CD8-positive, alpha-beta memory T cell (primary cell): ENCODE results near the gene TBX18. TPM values are rescaled to one million over a fixed set of nuclear protein-coding genes. Genes with fewer than 3 reads are reported as not detected.
A peak's percentile ranks its signal among the peaks of the same experiment; 100 is the strongest.

Source experiments
- CTCF ChIA-PET: fragments of 350-600 bp; sonication (Branson Sonifier 250); formaldehyde crosslinking; loops from one replicate; lab custom pipeline; 2021; ENCODE audit warnings: antibody characterized with exemption; lab: Charles Lee
- POLR2A ChIA-PET: fragments of 350-600 bp; sonication (Branson Sonifier 250); formaldehyde crosslinking; loops from one replicate; lab custom pipeline; 2021; ENCODE audit warnings: antibody characterized with exemption; lab: Charles Lee
- DNase-seq, 5 donors: peaks; one replicate each; pipeline versions ENCODE4 v3.0.0 to v3.0.0-alpha.2; 2020 to 2022; ENCODE audit warnings: mixed read lengths in 1 of 5
- H3K27ac ChIP-seq: one replicate; pipeline ENCODE4 v1.7.0; 2013; ENCODE audit warnings: low read depth, mild to moderate bottlenecking, low read length, moderate library complexity
- H3K27me3 ChIP-seq: 2 replicates; pipeline ENCODE4 v1.7.0; 2013; ENCODE audit warnings: low read length, mild to moderate bottlenecking; ENCODE audit not compliant: insufficient read depth, poor library complexity, severe bottlenecking
- H3K36me3 ChIP-seq: 2 replicates; pipeline ENCODE4 v1.7.0; 2013; ENCODE audit warnings: mild to moderate bottlenecking, low read length, moderate library complexity; ENCODE audit not compliant: insufficient read depth
- H3K4me1 ChIP-seq: 2 replicates; pipeline ENCODE4 v1.7.0; 2013; ENCODE audit warnings: mild to moderate bottlenecking, low read length, moderate library complexity; ENCODE audit not compliant: insufficient read depth
- H3K4me3 ChIP-seq: 2 replicates; pipeline ENCODE4 v1.7.0; 2013; ENCODE audit warnings: mild to moderate bottlenecking, low read length
- H3K9me3 ChIP-seq: 2 replicates; pipeline ENCODE4 v1.7.0; 2013; ENCODE audit warnings: mild to moderate bottlenecking, low read length
- H3K27ac Mint-ChIP-seq, 8 donors: one replicate each; pipeline ENCODE4 v1.8.0; 2020 to 2021; ENCODE audit warnings: mixed read lengths in 8 of 8, mild to moderate bottlenecking in 6 of 8, inconsistent platforms in 3 of 8, moderate library complexity in 3 of 8
- H3K27me3 Mint-ChIP-seq, 2 donors: one replicate each; pipeline ENCODE4 v1.8.0; 2020 to 2021; ENCODE audit warnings: mixed read lengths in 2 of 2, mild to moderate bottlenecking in 1 of 2, moderate library complexity in 1 of 2
- H3K36me3 Mint-ChIP-seq, 3 donors: one replicate each; pipeline ENCODE4 v1.8.0; 2020 to 2021; ENCODE audit warnings: mixed read lengths in 3 of 3, inconsistent platforms in 1 of 3, mild to moderate bottlenecking in 1 of 3
- H3K4me1 Mint-ChIP-seq, 3 donors: one replicate each; pipeline ENCODE4 v1.8.0; 2020 to 2021; ENCODE audit warnings: mixed read lengths in 3 of 3, inconsistent platforms in 1 of 3, mild to moderate bottlenecking in 1 of 3
- H3K4me3 Mint-ChIP-seq, 7 donors: one replicate each; pipeline ENCODE4 v1.8.0; 2020 to 2021; ENCODE audit warnings: mixed read lengths in 7 of 7, mild to moderate bottlenecking in 6 of 7, moderate library complexity in 4 of 7, inconsistent platforms in 2 of 7
- H3K9me3 Mint-ChIP-seq, 5 donors: one replicate each; pipeline ENCODE4 v1.8.0; 2020 to 2022; ENCODE audit warnings: mixed read lengths in 5 of 5, mild to moderate bottlenecking in 3 of 5, moderate library complexity in 2 of 5, inconsistent platforms in 1 of 5
- polyA plus RNA-seq: library from polyadenylated mRNA; unstranded; fragments of 300-500 nt; fragmentation: Illumina TruSeq; gene quantifications from one replicate; pipeline ENCODE4 v1.2.3, GENCODE V29; 2021
- total RNA-seq, 2 experiments: library from RNA; stranded (reverse); gene quantifications; one replicate each; pipeline ENCODE4 v1.2.3, GENCODE V29; 2021

The TBX18 gene
- total and polyA plus RNA-seq, 3 experiments from 2014 or later, result not detected

DNA sequence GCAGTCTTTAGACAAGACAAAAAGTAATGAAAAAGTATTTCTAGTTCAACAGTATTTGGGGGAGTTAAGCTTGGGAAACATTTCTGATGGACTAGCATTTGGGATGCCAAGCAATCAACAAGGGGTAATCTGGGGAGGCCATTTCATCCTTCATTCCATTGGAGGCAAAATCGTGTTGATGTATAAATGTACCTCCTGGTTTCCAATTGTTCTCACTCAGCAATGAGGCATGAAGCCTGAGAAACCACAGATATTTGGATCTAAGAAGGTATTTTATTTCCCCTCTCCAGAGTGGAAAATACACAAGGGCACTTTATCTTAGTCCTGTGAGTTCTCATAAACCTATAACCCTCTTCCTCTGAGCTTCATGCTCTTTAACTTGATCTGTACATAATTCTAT is 68.2 kb downstream of the TBX18 start:
- Histone ChIP-seq H3K27me3 (no peaks in the 10 kb centered on the region), H3K4me3 (no peak overlapping the region), H3K4me1 (no peaks in the 10 kb centered on the region), H3K27ac (no peak overlapping the region), H3K36me3 (no peaks in the 10 kb centered on the region), H3K9me3 (no peaks in the 10 kb centered on the region)
- H3K9me3 Mint-ChIP-seq, result peaks cover 0 to 10% (median 7%) of the 10 kb centered on the region in 5 donors
- H3K27me3 Mint-ChIP-seq, result no peaks in the 10 kb centered on the region
- H3K36me3 Mint-ChIP-seq, result no peaks in the 10 kb centered on the region
- DNase-seq, result no peak
- POLR2A ChIA-PET, result no interaction called here
- no peak overlapping the region for H3K4me3 Mint-ChIP-seq
- H3K27ac Mint-ChIP-seq, result no peak overlapping the region
- no peaks in the 10 kb centered on the region for H3K4me1 Mint-ChIP-seq
- CTCF ChIA-PET, result no interaction called here

DNA sequence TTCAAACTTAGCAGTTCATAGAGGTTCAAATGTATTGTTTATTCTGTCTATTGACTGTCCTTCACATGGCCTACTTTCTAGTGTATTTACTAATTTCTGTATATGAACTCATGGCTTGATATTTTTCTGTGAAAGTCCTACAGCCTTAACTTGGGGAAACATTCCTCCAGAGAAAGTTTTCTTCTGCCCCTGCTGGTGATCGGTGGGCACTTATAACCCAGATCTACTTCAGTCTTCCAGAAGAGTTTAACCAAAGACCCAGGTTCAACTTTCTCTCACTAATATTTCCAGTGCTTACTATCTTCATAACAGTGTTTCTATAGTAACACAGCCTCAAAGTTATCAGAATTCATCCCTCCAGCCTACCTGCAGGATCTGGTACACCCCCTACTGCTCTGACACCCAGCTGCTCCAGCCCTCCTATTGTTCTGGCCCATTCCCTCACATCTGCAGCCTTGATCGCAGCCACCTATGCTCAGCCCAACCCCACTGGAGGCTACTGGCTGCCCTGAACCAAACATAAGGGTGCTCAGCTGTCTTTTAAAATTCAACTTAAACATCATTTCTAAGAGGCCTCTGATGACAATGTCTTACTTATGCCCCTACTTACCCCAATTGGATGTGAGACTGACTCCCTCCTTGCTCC is 72.3 kb downstream of the TBX18 start:
- Histone ChIP-seq H3K4me1 (no peaks in the 10 kb centered on the region), H3K27ac (no peak overlapping the region), H3K36me3 (no peaks in the 10 kb centered on the region), H3K27me3 (no peaks in the 10 kb centered on the region), H3K4me3 (no peak overlapping the region), H3K9me3 (no peaks in the 10 kb centered on the region)
- Mint-ChIP-seq H3K27me3 (no peaks in the 10 kb centered on the region), H3K4me3 (no peak overlapping the region), H3K9me3 (peaks cover 0 to 6% (median 4%) of the 10 kb centered on the region in 5 donors), H3K27ac (no peak overlapping the region), H3K4me1 (no peaks in the 10 kb centered on the region), H3K36me3 (no peaks in the 10 kb centered on the region)
- DNase-seq, result no peak
- CTCF ChIA-PET, result no interaction called here
- POLR2A ChIA-PET, result no interaction called here

DNA sequence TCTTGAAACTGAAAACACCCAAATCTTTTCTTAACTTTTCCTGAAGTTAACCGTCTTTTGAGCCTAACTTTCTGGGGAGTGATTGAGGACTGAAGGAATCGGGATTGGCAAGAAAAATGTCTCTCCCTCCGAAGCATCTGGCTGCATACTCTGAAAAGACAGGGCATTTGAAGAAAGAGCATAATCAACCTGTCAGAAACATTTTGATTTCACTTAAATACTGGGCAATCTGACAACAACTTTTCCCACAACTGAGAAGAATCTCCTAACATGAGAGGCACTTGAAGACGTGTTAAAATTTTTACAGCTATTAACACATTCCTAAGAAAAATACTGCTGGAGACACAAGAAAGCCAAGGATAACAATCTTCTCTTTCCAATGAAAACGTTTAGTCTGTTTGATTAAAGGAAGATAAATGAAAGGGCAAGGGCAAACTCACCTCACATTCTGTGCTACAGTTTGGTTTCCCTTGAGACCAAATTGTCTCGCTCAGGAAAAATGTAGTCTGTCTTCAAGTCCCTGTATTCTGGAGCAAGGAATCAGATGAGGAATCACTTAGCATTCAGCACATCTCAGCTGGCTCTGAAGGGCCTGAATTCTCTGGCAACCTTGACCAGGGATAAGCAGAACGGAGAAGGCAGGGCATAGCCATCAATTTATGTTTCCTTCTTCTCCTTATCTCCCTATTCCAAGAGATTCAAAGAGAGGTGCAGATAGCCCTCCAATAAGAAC is 76.1 kb downstream of the TBX18 start:
- Mint-ChIP-seq H3K36me3 (no peaks in the 10 kb centered on the region), H3K27ac (no peak overlapping the region), H3K27me3 (no peaks in the 10 kb centered on the region), H3K4me3 (no peak overlapping the region), H3K9me3 (peaks cover 0 to 6% (median 3%) of the 10 kb centered on the region in 5 donors), H3K4me1 (no peaks in the 10 kb centered on the region)
- H3K27me3 ChIP-seq, result no peaks in the 10 kb centered on the region
- H3K9me3 ChIP-seq, result no peaks in the 10 kb centered on the region
- ChIA-PET CTCF (no interaction called here), POLR2A (no interaction called here)
- H3K4me1 ChIP-seq, result no peaks in the 10 kb centered on the region
- H3K4me3 ChIP-seq, result no peak overlapping the region
- no peak for DNase-seq
- no peaks in the 10 kb centered on the region for H3K36me3 ChIP-seq
- no peak overlapping the region for H3K27ac ChIP-seq

DNA sequence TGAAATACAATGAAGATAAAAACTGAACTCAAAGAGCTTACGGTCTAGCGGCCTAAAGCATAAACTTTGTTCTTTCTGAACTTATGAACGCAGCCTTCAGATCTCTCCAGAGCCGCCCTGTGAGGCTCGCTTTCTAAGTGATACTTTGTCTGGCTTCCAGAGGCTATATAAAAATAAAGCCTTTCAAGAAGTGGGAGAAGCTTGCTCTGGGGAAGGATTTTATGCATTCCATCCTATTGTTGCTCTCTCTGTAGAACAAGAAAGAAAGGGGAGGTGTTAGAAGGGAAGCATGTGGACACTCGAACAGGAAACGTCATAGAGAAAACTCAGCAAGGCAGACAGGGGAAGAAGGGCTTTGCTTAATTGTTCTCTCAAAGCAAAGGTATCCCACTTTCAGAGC is 77.0 kb downstream of the TBX18 start:
- Histone ChIP-seq H3K27me3 (no peaks in the 10 kb centered on the region), H3K27ac (no peak overlapping the region), H3K4me1 (no peaks in the 10 kb centered on the region), H3K9me3 (no peaks in the 10 kb centered on the region), H3K36me3 (no peaks in the 10 kb centered on the region), H3K4me3 (no peak overlapping the region)
- POLR2A ChIA-PET, result no interaction called here
- H3K9me3 Mint-ChIP-seq, result peaks cover 0 to 6% (median 3%) of the 10 kb centered on the region in 5 donors
- H3K36me3 Mint-ChIP-seq, result no peaks in the 10 kb centered on the region
- no peaks in the 10 kb centered on the region for H3K4me1 Mint-ChIP-seq
- H3K27me3 Mint-ChIP-seq, result no peaks in the 10 kb centered on the region
- no peak overlapping the region for H3K4me3 Mint-ChIP-seq
- CTCF ChIA-PET, result no interaction called here
- H3K27ac Mint-ChIP-seq, result no peak overlapping the region
- no peak for DNase-seq

DNA sequence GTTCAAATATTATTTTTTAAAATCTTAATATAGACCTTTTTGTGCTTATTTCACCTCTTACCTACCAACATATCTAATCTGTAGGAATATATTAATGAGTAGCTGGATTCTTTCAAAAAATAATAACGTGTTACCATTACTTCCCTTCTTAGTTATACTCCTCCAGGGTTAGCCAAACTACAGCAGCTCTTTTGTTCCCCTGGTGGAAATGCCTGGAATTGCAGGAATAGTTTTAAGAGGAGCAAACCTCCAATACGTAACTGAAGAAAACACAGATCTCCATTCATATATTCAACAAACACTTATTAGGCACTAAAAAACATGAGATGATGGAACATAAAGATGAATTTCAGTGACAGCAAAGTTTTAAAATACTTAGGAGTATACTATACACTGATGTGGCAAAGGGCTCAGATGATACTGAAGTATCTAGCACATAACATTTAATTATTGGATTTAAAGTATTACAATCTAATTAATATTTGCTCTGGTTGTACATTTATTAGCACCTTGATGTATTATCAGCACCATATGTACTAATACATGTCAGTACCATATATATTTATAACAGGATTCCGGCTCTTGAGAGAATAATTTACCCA is 78.3 kb downstream of the TBX18 start:
- Mint-ChIP-seq H3K4me1 (no peaks in the 10 kb centered on the region), H3K36me3 (no peaks in the 10 kb centered on the region), H3K9me3 (peaks cover 0 to 3% (median 0%) of the 10 kb centered on the region in 5 donors), H3K27me3 (no peaks in the 10 kb centered on the region), H3K27ac (no peak overlapping the region), H3K4me3 (no peak overlapping the region)
- Histone ChIP-seq H3K4me1 (no peaks in the 10 kb centered on the region), H3K9me3 (no peaks in the 10 kb centered on the region), H3K36me3 (no peaks in the 10 kb centered on the region), H3K27ac (no peak overlapping the region), H3K4me3 (no peak overlapping the region), H3K27me3 (no peaks in the 10 kb centered on the region)
- CTCF ChIA-PET, result no interaction called here
- no peak for DNase-seq
- POLR2A ChIA-PET, result no interaction called here

DNA sequence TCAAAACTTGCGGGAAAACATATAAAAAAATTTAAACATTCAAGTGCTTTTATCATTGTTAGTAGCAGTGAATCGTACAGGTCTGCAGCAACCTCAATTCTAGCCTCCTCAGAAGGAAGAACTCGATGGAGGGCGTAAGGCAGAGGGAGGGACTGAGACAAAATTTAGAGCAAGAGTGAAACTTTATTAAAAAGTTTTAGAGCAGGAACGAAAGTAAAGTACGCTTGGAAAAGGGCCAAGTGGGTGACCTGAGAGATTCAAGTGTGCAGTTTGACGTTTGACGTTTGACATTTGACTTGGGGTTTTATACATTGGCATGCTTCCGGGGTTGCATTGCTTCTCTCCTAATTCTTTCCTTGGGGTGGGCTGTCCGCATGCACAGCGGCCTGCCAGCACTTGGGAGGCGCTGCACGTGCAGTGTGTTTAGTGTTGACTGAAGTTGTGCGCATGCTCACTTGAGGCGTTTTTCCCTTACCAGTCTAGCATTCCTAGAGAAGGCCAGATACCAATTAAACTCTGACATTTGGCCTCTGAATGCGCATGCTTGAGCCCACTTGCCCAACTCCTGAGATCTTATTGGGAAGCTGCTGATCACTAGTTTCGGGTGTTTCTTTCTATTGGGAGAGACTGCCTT is 82.6 kb downstream of the TBX18 start:
- no peak for DNase-seq
- Mint-ChIP-seq H3K4me3 (no peak overlapping the region), H3K27me3 (no peaks in the 10 kb centered on the region), H3K4me1 (no peaks in the 10 kb centered on the region), H3K36me3 (no peaks in the 10 kb centered on the region), H3K27ac (no peak overlapping the region), H3K9me3 (peaks cover 0 to 5% (median 2%) of the 10 kb centered on the region in 5 donors)
- Histone ChIP-seq H3K4me1 (no peaks in the 10 kb centered on the region), H3K27me3 (no peaks in the 10 kb centered on the region), H3K36me3 (no peaks in the 10 kb centered on the region), H3K27ac (no peak overlapping the region), H3K9me3 (no peaks in the 10 kb centered on the region), H3K4me3 (no peak overlapping the region)
- ChIA-PET CTCF (no interaction called here), POLR2A (interaction anchor here (0.6 kb wide), 1 partner anchor 1217 kb away, joined by 6 read pairs; no protein-coding TSS in a partner anchor)

DNA sequence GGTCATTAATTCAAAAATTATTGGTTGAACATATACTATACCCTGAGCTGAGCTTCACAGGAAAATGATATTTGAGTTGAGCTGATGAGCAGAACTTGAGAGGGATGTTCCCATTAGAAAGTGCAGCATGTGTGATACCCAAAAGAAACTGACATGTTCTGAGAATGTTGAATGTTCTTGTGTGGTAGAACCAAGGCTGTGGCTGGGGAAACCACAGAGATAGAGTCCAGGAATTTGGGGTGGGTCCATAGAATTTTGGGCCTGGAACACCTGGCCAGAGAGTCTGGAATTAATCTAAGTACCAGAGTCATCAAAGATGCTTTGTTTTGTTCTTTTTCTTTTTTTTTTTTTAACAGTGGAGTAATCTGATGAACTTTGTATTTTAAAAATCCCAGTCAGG is 88.7 kb downstream of the TBX18 start:
- H3K27me3 ChIP-seq, result no peaks in the 10 kb centered on the region
- Mint-ChIP-seq H3K27me3 (peaks cover 0 to 3% of the 10 kb centered on the region in 2 donors), H3K27ac (peak overlapping the region in 1 of 8 donors; percentile 2), H3K4me3 (no peak overlapping the region), H3K36me3 (no peaks in the 10 kb centered on the region), H3K4me1 (no peaks in the 10 kb centered on the region), H3K9me3 (peaks cover 0 to 15% (median 6%) of the 10 kb centered on the region in 5 donors)
- H3K4me1 ChIP-seq, result no peaks in the 10 kb centered on the region
- H3K36me3 ChIP-seq, result no peaks in the 10 kb centered on the region
- H3K4me3 ChIP-seq, result no peak overlapping the region
- H3K9me3 ChIP-seq, result no peaks in the 10 kb centered on the region
- no peak for DNase-seq
- no peak overlapping the region for H3K27ac ChIP-seq
- ChIA-PET CTCF (no interaction called here), POLR2A (no interaction called here)

DNA sequence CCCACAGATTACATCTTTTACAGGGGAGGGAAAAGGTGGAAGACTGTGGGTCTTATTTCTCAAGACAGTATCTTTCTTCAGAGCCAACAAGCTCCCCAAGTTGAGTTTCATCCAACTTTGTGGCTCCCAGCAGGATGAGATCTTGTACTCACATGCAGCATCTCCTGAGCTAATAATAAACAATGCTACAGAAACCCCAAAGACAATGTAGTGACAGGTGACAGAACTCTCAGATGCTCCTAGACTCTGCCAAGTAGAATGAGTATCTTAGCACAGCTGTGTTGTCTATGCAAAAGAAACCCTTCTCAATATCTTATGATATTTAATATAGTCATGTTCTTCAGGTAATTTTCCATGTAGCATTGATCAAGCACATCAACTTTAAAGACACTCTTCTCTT is 90.0 kb downstream of the TBX18 start:
- H3K36me3 ChIP-seq, result no peaks in the 10 kb centered on the region
- Mint-ChIP-seq H3K36me3 (no peaks in the 10 kb centered on the region), H3K27me3 (peaks cover 0 to 3% of the 10 kb centered on the region in 2 donors), H3K4me1 (no peaks in the 10 kb centered on the region), H3K9me3 (peaks cover 0 to 15% (median 6%) of the 10 kb centered on the region in 5 donors), H3K4me3 (no peak overlapping the region), H3K27ac (no peak overlapping the region)
- no peak for DNase-seq
- H3K27me3 ChIP-seq, result no peaks in the 10 kb centered on the region
- ChIA-PET POLR2A (no interaction called here), CTCF (no interaction called here)
- H3K27ac ChIP-seq, result no peak overlapping the region
- no peaks in the 10 kb centered on the region for H3K4me1 ChIP-seq
- H3K4me3 ChIP-seq, result no peak overlapping the region
- no peaks in the 10 kb centered on the region for H3K9me3 ChIP-seq
